ENCODE data around the gene BANK1. TPM values are rescaled to one million over a fixed set of nuclear protein-coding genes. Genes with fewer than 3 reads are reported as not detected.

BANK1 gene
- total RNA-seq, 1 donor from 2014 or later = 1.4 TPM

GRCh38 chr4:101938836-101939235, 148.3 kb downstream of the BANK1 start:
- no peak for TF ChIP-seq CTCF (conservative IDR thresholded peaks at IDR 0.05; ENCODE audit: low read depth, low read length)
- DNase-seq (ENCODE audit: low read depth) = no peak
- H3K4me3 ChIP-seq (ENCODE audit: low read depth, low read length) = no peak overlapping the region

GRCh38 chr4:101941816-101942358, 151.4 kb downstream of the BANK1 start:
- DNase-seq (ENCODE audit: low read depth) = no peak
- TF ChIP-seq CTCF (conservative IDR thresholded peaks at IDR 0.05; ENCODE audit: low read depth, low read length) = no peak
- no peak overlapping the region for H3K4me3 ChIP-seq (ENCODE audit: low read depth, low read length)

- no peak for DNase-seq (ENCODE audit: low read depth)
- H3K4me3 ChIP-seq (ENCODE audit: low read depth, low read length) = no peak overlapping the region
- no peak for TF ChIP-seq CTCF (conservative IDR thresholded peaks at IDR 0.05; ENCODE audit: low read depth, low read length)
These were observed 152.4 kb downstream of the BANK1 start for GRCh38 chr4:101942891-101943290.

GRCh38 chr4:101944649-101945048, 154.1 kb downstream of the BANK1 start:
- DNase-seq (ENCODE audit: low read depth) = peak; percentile 56
- TF ChIP-seq CTCF (conservative IDR thresholded peaks at IDR 0.05; ENCODE audit: low read depth, low read length) = no peak

GRCh38 chr4:101948055-101948454, 157.5 kb downstream of the BANK1 start:
- no peak for TF ChIP-seq CTCF (conservative IDR thresholded peaks at IDR 0.05; ENCODE audit: low read depth, low read length)

More at GRCh38 chr4:101944649-101945048, 154.1 kb downstream of the BANK1 start:
- H3K4me3 ChIP-seq (ENCODE audit: low read depth, low read length) = no peak overlapping the region

GRCh38 chr4:101948951-101949350, 158.4 kb downstream of the BANK1 start:
- TF ChIP-seq CTCF (conservative IDR thresholded peaks at IDR 0.05; ENCODE audit: low read depth, low read length) = no peak
- no peak overlapping the region for H3K4me3 ChIP-seq (ENCODE audit: low read depth, low read length)
- DNase-seq (ENCODE audit: low read depth) = no peak

More at GRCh38 chr4:101948055-101948454, 157.5 kb downstream of the BANK1 start:
- no peak overlapping the region for H3K4me3 ChIP-seq (ENCODE audit: low read depth, low read length)
- no peak for DNase-seq (ENCODE audit: low read depth)

GRCh38 chr4:101950258-101950979, 159.9 kb downstream of the BANK1 start:
- DNase-seq (ENCODE audit: low read depth) = no peak
- H3K4me3 ChIP-seq (ENCODE audit: low read depth, low read length) = no peak overlapping the region
- TF ChIP-seq CTCF (conservative IDR thresholded peaks at IDR 0.05; ENCODE audit: low read depth, low read length) = no peak

Measured in epithelial cell of proximal tubule (primary cell).